Upper lobe of left lung (tissue), 4 donors: ENCODE results near the gene ACKR3.

Experiments
- POLR2A ChIP-seq, 4 donors: fragments of 450-650 bp; IDR thresholded peaks; one replicate each; pipeline ENCODE4 v1.5.1; 2016 to 2017; ENCODE audit warnings: antibody characterized with exemption in 4 of 4, mild to moderate bottlenecking in 2 of 4
- POLR2AphosphoS5 ChIP-seq, 2 donors: sonication (generic); formaldehyde crosslinking; IDR thresholded peaks; one replicate each; pipeline ENCODE4 v1.5.1; 2017; ENCODE audit warnings: antibody characterized with exemption in 2 of 2
- TF ChIP-seq, protein P1 (sequence below), 6 experiments: fragments of 450-650 bp in 4 of 6; fragments of 200-600 bp in 2 of 6; sonication (generic) in 2 of 6; IDR thresholded peaks; one replicate each; pipeline ENCODE4 v1.5.1; 2016 to 2019; ENCODE audit warnings: antibody characterized with exemption in 6 of 6

- TF ChIP-seq, protein P1, sequence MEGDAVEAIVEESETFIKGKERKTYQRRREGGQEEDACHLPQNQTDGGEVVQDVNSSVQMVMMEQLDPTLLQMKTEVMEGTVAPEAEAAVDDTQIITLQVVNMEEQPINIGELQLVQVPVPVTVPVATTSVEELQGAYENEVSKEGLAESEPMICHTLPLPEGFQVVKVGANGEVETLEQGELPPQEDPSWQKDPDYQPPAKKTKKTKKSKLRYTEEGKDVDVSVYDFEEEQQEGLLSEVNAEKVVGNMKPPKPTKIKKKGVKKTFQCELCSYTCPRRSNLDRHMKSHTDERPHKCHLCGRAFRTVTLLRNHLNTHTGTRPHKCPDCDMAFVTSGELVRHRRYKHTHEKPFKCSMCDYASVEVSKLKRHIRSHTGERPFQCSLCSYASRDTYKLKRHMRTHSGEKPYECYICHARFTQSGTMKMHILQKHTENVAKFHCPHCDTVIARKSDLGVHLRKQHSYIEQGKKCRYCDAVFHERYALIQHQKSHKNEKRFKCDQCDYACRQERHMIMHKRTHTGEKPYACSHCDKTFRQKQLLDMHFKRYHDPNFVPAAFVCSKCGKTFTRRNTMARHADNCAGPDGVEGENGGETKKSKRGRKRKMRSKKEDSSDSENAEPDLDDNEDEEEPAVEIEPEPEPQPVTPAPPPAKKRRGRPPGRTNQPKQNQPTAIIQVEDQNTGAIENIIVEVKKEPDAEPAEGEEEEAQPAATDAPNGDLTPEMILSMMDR (IDR thresholded peaks at IDR 0.05): no peak
- no peak for TF ChIP-seq POLR2AphosphoS5 (IDR thresholded peaks at IDR 0.05)
- no peak for TF ChIP-seq POLR2A (IDR thresholded peaks at IDR 0.05)
Measured at GRCh38 chr2:236557306-236558030, 12.2 kb upstream of the ACKR3 start.
